HG02938 (cell line): ENCODE data around the gene IQCK.
"Not testable (repeated sequence)": the region's sequence is repeated elsewhere in the genome, so short reads cannot be mapped to it uniquely, and the experiment has no call there.

Experiments used
- ATAC-seq: cut with Tn5 transposase; IDR thresholded peaks from one replicate; pipeline ENCODE4 v1.9.1; 2021; ENCODE audit warnings: mild to moderate bottlenecking, moderate library complexity; ENCODE audit not compliant: unreplicated experiment

IQCK gene

DNA sequence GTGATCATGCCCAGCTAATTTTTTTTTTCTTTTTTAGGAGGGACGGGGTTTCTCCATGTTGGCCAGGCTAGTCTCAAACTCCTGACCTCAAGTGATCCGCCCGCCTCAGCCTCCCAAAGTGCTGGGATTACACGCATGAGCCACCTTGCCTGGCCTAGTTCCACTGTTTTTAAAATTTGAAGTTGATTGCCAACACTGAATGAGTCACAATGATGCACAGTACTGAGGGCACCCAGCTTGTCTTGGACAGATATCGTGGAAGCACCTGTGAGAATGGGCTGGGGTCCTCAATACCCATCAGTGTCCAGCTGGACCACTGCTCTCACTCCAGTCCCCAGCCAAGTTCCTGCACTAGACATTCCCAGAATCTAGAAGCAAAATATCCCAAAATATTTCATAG lies 2.5 kb upstream of the IQCK start:
- no peak for ATAC-seq

DNA sequence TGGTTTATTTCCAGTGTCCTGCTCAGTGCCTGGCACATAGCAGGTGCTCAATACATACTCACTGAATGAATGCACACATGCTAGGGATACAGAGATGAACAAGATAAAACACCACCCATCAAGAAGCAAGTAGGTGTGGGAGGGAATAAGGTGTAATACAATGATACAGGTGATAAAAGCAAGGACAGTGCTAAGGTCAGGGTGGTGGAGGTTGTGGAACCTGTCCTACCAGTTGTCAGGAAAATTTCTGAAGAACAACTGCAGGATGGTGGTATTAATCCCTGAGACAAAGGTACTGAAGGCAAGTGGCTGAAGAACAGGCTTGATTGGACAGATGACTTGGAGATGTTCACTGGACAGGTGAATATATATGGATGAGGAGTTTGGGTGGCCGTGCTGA lies 1.9 kb upstream of the IQCK start:
- ATAC-seq, result no peak

DNA sequence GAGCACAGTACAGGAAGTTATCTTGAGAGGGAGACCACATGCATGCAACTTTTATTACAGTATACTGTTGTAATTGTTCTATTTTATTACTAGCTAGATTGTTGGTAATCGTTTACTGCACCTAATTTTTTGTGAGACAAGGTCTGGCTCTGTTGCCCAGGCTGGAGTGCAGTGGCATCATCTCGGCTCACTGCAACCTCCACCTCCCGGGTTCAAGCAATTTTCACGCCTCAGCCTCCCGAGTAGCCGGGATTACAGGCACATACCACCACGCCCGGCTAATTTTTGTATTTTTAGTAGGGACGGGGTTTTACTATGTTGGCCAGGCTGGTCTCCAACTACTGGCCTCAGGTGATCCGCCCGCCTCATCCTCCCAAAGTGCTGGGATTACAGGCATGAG lies 1.3 kb upstream of the IQCK start:
- not testable (repeated sequence) for ATAC-seq

DNA sequence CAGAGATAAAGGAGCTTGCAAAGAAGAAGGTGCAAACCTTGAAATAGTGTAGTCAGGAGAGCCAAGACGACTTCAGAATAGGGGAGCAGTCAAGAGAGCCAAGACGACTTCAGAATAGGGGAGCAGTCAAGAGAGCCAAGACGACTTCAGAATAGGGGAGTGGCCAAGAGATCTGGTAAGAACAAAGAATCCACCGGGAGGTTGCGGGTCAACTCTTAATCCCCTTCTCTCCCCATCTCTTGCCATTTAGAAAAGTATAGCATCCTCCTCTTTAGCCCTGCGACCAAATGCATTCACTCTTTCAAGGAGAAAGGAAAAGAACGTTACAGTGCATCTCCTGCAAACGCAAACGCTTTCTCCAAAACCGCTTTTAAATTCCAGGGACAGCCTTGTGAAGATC lies 757 bp upstream of the IQCK start:
- ATAC-seq, result no peak

DNA sequence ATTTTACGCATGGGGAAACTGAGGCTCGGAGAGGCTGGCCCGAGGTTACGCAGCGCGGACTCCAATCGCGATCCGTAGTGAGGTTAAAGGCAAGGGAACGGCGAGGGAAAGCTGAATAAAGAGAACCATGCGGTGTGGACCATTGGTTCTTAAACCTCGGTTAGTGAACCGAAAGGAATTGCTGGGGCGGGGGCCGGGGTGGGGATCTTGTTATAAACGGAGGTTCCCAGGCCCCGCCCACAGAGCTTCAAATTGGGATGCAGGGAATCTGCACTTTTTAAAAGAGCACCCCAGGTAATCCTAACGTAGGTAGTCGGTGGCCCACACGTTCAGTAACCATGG lies 524 bp downstream of the IQCK start:
- no peak for ATAC-seq

DNA sequence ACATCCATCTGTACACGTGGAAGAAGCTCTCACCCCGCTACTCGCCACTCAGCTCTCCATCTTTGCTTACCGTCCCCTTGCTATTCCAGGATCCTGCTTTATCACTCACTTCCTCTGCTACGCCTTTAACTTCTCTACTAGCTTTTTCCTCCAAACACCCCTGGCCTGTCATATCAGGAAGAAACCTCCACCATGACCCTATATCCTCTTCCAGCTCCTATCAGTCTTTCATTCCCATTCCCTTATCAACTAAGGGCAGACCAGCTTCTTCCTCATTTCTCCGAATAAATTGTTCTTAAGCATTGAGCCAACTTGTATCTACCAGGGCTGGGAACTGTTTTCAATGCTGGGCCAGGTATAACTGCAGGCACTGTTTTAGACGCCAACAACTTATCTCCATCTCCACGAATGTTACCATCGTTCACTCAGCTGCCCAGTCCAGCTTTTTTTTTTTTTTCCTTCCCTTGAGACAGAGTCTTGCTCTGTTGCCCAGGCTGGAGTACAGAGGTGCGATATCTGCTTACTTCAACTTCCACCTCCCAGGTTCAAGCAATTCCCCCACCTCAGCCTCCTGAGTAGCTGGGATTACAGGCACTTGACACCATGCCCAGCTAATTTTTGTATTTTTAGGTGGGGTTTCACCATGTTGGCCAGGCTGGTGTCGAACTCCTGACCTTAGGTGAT lies 4.3 kb downstream of the IQCK start:
- no peak for ATAC-seq

DNA sequence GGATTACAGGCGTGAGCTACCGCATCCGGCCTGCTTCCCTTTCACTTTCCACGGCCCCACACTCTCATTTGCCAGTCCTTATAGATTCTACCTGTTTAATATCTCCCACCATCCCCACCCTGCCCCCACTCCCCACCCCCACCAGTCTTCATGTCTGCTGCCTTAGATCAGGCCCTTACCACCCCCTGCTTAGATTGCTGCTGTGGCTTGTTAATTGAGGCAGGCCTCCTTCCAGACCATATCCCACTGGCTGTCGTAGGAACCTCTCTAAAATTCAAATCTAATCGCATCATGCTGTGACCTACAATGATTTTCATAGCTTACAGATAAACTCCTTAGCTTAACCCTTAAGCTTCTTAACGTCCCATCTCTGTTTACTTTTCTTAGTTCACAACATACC lies 4.9 kb downstream of the IQCK start:
- no peak for ATAC-seq

DNA sequence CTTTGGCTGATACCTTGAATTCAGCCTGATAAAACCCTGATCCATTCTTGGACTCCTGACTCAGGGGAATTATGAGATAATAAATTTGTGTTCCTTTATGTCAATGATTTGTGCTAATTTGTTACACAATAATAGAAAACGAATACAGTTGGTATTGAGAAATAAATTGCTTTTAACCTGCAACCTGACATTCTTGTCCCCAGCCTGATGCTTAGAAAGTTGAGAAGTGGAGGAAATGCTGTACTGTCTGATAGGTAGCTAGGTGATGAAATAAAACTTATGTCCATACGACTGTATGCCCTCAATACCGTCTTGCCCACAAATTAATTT lies 10.5 kb downstream of the IQCK start:
- no peak for ATAC-seq

DNA sequence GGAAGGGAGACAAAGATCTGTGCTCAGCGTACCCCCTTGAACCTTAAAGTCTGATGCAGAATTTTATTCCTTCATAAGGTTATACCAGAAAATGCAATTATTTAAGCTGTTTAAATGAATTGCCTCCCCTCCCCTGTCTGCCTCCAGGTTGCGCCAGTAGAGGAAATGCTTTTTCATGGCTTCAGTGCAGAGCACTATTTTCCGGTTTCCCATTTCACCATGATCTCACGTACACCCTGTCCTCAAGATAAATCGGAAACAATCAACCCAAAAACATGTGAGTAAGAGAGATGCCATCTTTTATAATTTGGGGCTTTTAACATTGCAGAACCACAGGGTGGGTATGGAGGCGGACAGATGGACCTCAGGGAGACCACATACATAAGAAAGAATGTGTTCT lies 15.5 kb downstream of the IQCK start:
- no peak for ATAC-seq

DNA sequence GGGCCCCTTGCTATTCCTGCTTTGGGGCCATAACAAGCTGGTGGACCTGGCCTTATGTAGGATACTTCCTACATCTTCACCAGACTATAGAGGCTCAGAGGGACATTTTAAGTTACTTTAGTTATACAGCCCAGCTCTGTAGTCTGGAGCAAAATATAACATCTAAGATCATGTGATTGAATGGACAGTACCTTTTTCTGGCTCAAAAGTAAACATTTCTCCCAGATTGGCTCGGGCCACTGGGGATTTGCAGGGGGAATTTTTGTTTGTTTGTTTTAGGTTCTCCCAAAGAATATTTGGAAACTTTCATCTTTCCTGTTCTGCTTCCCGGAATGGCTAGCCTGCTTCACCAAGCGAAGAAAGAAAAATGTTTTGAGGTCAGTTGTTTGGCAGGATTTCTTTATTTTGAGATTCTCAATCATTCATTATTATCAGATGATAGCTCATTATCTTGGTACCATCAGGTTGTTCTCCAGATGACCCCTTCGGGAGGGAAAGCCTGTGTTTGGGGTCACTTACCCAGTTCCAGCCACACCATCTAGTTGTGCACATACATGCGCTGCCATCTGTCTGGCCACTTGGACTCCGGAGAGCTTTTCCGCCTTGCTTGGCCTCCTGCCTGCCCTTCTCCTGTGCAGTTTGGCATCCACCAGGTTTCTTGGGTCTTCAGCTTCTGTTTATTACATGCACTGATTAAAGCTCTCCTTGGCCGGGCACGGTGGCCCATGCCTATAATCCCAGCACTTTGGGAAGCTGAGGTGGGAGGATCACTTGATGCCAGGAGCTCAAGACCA lies 17.2 kb downstream of the IQCK start:
- ATAC-seq, result no peak

DNA sequence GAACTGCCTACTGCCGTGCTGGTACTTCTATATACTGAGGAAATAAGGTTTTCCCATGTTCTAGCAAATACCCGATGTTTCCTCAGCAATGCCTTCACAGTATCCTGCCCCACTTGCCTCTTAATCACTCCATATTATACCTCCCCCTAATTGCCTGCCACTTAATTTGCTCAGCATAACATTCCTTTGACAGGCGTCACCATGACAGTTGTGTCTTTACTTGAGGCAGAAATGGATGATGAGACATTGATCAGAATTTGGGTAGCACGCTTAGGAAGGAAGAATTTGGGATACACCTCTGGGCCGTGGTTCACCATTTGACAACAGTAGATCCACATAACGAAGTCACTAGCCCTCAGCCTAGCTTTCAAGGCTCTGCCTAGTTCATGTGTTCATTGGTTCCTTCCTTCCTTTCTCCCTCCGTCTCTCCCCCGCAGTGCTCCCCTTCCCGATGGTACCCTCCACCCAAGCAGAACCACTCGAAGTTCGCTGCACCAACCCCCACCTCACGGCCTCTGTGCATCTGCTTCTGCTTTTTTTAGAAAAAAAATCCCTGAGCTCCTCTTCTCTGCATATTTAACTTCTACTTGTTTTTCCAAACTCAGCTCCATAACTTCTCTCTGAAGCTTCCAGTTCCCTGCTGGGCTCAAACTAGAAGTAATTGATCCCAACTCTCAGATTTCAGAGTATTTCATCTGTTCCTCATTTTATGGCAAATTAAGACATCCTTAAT lies 19.4 kb downstream of the IQCK start:
- ATAC-seq, result no peak

DNA sequence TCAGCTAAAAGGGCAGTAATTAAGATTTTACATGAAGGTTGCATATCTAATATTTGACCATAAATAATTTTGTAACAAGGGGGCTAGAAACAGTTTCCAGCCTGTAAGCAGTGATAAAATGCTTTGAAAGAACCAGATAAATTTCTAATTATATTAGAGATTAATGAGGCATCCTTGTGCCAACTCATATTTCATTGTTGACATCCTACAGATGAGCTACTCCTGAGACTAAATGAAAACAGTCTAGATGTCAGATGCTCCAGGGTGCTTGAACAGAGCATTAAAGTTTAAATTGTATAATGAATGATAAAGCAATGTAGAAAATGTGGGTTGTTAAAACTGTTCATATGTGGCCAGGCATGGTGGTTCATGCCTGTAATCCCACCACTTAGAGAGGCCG lies 23.3 kb downstream of the IQCK start:
- ATAC-seq, result no peak

DNA sequence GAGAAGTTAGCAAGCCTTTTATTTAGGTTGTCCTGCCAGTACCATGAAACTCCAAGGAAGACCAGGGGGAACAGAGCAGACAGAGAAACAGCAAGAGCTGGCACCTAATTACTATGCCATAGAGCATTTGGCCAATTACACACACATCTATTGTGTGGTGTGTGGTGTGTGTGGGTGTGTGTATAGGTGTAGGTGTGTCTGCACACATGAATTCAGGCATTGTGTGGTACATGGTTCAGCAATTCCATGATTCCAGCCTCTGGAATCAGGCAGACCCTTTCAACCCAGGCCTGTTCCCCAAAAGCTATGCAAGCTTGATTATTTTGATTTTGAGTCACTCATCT lies 25.7 kb downstream of the IQCK start:
- ATAC-seq, result no peak

DNA sequence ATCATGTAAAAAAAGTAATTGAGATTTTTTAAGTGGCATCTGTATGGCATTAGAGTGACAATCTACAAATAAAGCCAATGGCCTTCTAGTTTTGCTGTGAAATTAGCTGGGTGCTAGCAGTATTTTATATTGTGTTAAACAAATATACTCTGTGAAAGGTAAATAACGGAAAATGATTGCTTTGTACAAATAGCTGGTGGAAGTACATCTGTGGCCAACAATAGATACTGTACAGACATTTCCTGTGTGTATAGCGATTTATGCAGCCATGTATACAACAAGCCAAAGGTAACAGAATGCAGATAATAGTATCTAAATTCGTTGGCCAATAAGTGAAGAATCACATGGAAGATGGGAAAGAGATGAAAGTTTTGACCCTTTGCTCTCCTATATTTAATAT lies 26.6 kb downstream of the IQCK start:
- no peak for ATAC-seq

DNA sequence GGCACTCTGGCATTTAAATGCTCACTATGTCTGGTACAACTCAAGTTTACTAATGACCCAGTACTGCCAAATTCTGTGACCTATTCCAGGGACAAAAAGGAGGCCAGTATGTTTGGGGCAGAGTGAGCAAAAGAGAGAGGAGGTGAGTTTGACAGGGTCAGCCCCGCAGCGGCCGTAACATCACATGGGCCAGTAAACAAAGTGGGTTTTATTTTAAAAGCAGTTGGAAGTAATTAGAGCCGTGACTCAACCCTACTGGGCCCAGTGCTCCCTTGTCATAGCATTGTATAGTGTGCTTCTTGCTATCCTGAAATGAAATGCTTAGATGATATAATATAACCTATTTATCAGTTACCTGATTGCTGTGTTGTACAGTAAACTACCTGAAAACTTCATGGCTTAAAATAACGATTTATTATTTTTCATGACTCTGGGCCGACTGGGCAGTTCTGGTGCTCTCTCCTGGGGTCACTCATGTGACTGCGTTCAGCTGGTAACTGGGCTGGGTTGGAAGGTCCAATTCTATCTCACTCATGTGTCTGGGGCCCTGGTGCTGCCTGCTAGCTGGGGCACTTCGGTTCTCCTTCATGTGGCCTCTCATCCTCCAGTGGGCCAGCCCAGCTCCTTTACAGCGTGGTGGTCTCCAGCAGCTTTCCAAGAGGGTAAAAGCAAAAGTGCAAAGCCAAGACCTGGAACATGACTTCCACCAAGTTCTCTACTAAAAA lies 27.4 kb downstream of the IQCK start:
- ATAC-seq, result no peak

DNA sequence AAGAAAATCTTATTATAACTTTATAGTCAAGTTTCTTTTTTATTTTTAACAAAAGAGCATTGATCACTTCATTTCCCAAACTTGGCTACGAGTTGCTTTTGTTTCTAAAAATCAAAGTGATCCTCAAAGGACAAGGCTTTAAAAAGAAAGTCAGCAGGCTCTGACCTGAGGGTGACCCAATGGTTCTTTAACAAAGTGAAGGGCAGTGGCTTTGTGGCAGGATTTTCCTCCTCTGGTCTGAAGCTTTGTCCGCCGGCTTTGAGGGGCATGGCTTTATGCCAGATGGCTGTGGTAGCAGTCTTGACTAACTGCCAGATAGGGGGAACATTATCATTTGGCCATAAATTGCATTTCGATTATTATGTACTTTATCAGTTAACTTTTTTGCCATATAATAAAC lies 28.5 kb downstream of the IQCK start:
- ATAC-seq, result no peak

DNA sequence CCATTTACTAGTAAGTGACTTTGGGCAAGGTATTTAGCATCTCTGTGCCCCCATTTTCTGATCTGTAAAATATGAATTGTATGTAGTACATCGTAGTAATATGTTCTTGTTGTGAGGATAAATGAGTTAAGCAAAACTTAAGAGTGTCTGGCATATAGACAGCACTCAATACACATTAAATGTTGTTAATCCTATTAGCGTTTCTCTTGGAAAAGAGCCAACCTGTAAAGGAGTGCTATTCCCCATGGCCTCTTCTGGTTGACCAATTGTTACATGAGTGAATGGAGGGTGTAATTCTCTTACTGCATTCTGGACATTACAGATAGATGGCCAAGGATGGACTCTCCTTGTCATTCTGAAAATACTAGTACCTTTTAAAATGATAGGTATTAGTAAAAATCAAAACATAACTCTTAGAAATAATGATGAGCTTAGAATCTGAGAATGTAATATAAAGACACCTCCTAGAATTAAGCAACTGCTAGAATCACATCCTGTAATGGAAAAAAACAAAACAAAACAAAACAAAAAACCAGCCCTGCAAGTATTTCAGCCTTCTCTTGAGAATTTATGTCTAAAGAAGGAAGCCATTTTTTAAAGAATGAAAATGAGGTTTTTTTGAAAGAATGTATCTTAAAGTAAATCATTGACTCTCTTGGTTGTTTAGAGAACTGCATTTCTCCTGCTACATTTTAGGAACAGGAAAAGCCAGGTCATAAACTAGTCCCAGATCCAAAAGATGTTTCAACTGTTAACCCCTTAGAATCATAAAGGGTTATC lies 30.5 kb downstream of the IQCK start:
- no peak for ATAC-seq

DNA sequence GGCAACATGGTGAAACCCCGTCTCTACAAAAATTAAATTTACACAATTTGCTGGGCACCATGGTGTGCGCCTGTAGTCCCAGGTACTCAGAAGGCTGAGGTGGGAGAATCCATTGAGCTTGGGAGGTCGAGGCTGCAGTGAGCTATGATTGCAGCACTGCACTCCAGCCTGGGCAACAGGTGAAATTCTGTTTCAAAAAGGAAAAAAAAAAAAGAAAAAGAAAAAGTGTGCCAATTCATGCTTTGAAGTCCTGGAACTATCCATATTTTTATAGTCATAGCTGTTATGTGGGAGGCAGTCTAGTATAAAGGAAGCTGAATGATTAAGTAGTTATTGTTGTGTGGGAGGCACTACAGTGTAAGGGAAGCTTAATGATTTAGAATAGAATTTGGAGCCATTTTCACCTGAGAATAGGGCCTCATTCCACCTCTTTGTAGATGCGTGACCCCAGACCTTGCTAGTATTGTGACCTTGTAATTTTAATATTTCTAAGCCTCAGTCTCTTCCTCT lies 31.6 kb downstream of the IQCK start:
- no peak for ATAC-seq

DNA sequence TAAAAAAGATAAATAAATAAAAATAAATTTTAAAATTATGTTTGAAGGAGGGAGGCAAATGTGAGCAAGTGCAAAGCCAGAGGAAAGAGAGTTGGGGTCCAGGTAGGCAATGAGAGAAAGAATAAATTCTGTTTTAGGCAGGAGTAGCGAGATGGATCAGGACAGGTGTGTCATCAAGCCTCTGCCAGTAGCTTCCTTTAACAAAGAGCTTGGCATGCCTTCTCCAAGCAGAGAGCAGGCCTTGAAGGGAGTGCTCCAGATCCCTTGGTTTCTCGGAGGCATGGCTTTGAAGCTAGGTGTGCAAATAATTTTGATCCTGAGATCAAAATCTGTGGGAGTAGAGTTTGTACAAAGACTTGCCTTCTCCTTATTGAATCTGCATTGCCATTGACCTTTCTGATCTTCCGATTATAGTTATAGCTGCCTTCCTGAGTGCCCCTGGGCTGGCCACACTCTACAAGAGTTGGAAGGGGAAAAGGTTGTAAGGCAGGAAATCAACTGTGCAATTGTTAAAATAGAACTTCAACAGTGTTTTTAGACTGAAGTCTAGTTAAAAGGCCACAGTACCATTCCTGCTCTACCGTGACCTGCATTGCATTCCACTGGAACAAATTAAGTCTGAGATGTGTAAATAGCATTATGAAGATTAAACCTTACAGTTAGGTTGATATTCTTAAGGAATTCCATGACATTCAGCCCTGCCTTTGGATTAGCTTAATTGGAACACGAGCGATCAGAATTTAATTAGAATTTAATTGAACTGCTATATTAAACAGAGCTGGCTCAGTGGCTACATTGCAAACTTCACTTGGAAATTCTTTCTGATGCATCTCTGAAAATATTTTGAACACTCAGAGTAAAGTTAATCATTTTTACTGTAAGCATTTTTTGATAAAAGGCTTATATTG lies 33.7 kb downstream of the IQCK start:
- no peak for ATAC-seq
